Dermis blood vessel endothelial cell (primary cell): ENCODE data around the gene ATAD3B. TPM values are rescaled to one million over a fixed set of nuclear protein-coding genes. Genes with fewer than 3 reads are reported as not detected.
"Not testable (repeated sequence)": the region's sequence is repeated elsewhere in the genome, so short reads cannot be mapped to it uniquely, and the experiment has no call there.

Source experiments
- DNase-seq: peaks from one replicate; pipeline ENCODE4 v3.0.0; 2010
- total RNA-seq: library from RNA; depleted of rRNA; stranded (reverse); fragments of >200 nt; gene quantifications from 2 replicates; pipeline ENCODE4 v1.2.3, GENCODE V29; 2014

Gene ATAD3B
- total RNA-seq: 15.0 and 21.7 TPM in 2 replicates

GRCh38 chr1:1471389-1472052 is at the start of gene ATAD3B:
TSS of gene ATAD3B (plus strand) at chr1:1471765. CDS start at chr1:1471885, 120 bp downstream.
- peak; percentile 96 for DNase-seq

DNA sequence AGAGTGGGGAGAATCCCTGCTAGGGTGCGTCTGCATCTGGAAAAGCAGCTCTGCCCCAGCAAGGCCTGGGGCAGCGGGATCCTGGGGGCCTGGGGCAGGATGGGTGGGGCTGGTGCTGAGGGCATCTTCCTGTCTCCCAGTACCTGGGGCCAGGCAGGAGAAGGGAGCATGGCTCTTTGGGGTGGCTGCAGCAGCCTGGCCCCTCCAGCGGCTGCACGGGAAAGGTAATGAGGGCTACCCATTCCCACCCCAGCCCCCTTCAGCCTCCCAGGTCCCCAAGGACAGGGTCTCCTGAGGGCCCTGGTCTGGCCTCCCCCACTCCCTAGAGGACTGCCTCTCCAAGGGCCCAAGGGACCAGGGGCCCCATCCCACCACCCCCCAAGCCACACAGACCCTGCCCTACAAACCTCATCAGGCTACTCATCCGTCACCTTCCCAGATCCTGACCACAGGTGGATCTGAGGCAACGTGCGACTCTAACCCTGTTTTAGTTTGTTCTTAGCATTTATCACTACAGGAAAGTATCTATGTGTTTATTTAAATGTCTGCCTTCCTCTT is 49.6 kb upstream of the ATAD3B start:
- no peak for DNase-seq

DNA sequence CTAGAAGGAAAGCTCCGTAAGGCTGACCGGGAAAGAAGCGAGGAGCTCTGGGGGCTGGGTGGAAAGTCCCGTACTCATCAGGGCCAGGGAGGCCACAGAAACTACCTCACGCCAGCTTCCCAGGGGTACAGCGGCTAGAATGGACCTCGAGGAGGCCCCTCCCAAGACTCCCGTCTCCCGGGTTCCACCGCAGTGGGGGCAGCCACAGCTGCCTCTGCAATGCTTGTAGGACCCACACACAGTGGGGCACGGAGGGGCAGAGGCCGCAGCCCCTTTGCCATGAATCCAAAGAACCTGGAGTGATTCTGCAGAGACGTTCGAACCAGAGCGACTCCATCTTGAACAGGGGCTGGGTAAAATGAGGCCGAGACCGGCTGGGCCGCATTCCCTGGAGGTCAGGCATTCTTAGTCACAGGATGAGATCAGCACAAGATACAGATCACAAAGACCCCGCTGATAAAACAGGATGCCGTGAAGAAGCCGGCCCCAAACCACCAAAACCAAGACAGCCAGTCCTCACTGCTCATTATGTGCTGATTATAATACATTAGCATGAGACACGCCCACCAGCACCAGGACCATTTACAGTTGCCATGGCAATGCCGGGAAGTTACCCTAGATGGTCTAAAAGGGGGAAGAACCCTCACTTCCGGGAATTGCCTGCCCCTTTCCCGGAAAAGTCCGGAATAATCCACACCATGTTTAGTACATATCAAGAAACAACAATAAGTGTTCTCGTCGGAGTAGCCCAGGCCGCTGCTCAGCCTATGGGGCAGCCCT is 48.9 kb upstream of the ATAD3B start:
- peak; percentile 21 for DNase-seq

DNA sequence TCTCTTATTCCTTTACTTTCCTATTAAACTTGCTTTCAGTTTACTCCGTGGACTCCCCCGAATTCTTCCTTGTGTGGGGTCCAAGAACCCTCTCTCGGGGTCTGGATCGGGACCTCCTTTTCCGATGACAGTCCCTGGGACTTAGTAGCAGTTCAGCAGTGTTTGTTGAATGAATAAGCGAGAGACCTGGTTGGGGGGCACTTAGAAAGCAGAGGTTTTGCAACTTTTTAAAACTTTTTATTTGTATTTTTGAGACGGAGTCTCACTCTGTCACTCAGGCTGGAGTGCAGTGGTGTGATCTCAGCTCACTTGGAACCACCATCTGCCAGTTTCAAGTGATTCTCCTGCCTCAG is 48.3 kb upstream of the ATAD3B start:
- DNase-seq: no peak

GRCh38 chr1:1424707-1425106 is 46.9 kb upstream of the ATAD3B start:
- no peak for DNase-seq

GRCh38 chr1:1425426-1425752 is 46.2 kb upstream of the ATAD3B start:
- DNase-seq: no peak

GRCh38 chr1:1425753-1426495 is 45.6 kb upstream of the ATAD3B start:
- no peak for DNase-seq

GRCh38 chr1:1426496-1427105 is 45.0 kb upstream of the ATAD3B start:
- no peak for DNase-seq

GRCh38 chr1:1427106-1427819 is 44.3 kb upstream of the ATAD3B start:
- peak; percentile 25 for DNase-seq

DNA sequence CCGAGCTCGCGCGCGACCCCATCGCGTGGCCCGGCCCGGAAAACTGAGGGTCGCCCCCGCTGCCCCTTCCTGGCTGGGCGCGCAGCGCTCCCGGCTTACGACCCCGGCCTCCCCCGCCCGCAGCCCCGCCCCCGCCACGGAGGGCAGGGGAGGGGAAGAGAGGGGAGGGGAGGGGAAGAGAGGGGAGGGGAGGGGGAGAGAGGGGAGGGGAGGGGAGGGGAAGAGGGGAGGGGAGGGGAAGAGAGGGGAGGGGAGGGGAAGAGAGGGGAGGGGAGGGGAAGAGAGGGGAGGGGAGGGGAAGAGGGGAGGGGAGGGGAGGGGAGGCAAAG is 43.8 kb upstream of the ATAD3B start:
- DNase-seq: no peak

DNA sequence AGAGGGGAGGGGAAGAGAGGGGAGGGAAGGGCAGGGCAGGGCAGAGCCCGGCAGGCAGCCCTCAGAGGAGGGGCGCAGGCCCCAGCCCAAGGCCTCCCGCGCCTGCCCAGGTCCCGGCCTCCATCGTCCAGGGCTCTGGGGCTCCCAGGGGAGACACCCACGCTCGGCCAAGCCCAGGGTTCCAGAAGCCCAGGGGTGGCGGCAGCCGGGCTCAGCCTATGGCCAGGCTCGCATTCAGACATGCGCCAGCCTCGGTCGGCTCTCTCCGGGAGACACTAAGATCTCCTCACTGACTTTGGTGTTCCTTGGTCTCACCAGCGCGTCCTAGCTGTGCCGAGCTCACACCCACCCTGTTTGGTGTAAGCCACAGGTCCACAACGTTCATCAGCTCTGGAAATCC is 43.4 kb upstream of the ATAD3B start:
- no peak for DNase-seq

GRCh38 chr1:1428967-1429366 is 42.6 kb upstream of the ATAD3B start:
- not testable (repeated sequence) for DNase-seq

GRCh38 chr1:1429671-1430073 is 41.9 kb upstream of the ATAD3B start:
- DNase-seq: peak; percentile 46

DNA sequence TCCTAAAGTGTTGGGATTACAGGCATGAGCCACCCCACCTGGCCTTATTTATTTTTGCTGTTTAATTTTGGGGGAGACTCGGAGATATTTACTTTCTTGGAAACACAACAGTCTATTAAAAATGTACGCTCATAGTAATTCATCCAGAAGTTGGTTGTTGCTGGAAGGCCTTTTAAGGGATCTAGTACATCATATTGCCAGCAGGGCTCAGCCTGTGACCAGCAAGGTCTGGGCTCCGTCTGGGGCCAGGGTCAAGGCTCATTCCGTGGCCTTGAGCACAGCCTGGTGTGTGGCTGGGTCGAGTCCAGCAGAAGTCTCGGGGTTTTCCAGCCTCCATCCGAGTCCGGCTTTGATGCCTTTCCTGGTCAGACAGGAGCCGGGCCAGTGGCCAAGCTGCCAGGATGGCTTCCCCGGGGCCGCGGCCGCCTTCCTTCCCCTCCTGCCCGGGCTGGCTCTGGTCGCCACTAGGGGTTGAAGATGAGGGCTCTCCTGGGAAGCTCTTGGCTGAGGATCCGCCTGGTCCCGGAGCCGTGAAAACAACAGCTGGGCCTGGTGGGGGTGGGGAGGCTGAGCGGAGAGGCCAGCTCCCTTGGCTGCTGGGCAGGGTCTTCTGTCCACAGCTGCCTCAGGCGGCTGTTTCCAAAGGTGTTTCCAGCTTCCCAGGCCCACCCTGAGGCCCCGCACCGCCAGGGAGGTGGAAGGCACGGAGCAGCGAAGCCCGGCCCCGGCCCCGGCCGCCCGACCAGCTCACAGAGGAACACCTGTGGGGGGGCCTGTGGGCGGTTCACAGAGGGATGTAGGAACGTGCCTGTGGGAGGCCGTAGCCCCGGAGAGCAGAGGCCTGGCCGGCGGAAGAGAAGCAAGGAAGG is 41.2 kb upstream of the ATAD3B start:
- peak; percentile 88 for DNase-seq

DNA sequence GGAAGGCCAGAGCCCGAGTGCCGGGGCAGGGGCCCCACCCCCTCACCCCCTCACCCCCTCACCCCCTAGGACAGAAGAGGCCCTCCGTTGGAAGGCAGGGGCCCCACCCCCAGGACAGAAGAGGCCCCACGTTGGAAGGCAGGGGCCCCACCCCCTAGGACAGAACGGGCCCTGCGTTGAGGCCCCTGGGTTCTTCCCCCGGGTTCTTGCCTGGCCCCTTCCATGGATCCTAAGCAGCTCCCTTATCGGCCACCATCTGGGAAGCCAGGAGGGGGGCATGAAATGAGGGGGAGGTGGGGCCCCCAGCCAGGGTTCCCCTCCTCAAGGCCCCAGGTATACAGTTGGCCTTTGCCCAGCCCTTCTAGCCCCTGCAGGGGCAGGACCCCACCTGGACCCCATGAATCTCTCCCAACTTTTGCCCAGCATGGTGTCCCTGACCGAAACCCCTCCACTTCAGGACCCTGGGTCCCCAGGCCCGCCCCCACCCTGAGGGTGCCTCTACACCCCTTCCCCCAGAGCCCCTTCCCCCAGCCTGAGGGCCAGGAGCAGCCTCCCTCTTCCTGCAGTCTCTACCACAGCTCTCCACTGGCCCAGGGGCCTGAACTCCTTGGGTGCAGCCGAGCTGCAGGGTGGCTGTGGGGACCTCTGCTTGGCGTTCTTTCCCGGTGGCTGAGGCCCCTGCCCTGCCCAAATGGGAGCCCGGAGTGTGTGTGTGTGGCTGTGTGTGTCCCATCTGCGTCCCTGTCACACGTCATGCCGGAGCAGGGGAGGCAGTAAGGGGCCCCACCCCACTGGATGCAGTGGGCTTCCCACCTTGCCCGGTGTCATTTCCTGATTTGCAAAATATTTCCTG is 40.3 kb upstream of the ATAD3B start:
- no peak for DNase-seq

- DNase-seq: no peak
Observed at GRCh38 chr1:1431845-1432273, 39.7 kb upstream of the ATAD3B start.

DNA sequence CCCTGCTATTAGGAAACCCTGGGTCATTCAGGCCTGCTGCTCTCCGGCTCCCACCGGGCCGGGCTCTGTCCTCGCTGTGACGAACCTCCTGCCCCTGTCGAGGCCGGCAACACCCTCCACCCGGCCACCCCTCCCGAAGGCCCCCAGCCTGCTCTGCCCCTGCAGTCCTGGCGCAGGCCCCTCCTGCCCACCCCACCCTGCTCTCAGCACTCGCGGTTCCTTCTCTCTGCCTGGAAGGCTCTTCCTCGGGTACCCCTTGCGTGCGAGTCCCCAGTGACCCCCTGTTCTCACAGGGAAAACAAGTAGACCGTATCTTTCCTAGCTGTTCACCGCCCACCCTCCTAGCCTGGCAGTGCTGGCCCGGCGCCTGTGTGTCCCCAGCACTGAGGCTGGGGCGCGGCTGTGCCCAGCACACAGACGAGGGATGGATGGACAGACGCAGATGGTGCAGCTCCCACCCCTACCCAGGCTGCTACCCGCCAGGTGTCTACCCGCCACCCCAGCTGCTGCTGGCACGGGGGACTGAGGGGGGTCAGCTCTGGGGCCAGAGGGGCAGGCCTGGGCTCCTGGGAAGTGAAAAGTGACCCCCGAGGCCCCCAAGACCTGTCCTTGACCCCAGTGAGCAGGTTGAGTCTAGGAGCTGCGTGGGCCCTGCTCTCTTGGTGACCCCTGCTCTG is 39.2 kb upstream of the ATAD3B start:
- no peak for DNase-seq

DNA sequence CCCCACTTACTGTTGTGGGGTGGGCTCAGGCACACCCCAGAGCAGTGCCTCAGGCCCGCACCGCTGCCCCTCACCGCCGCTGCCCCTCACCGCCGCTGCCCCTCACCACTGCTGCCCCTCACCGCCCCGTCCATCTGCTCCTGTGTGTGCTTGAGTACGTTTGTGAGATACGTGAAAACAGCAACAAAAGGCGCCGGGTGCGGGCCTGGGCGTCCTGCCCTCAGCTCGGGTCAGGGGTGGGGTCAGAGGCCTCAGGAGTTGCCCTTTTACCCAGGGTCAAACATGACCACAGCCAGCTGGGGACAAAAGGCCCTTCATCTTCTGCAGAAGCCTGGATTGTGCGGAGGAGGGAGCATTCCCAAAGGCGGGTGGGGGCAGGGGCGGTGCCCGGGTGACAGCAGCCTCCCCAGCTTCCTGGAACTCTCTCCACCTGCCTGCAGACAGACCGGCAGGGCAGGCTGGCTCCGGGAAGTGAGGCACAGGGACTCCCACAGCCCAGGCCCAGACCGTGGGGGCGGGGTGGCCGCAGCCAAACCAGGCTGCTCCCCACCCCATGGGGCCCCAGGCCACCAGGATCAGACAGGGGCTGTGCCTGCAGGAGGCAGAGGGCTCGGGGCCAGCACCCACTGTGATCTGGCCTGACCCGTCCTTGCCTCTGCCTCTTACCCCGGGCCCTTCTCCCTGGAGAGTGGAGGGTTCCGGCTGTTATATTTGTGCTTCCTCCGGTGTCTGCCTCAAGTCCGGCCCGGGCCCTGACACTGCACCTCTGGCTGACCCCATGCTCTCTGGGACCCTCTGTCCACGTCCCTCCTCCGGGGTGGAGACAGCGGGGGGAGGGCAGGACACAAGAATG is 38.4 kb upstream of the ATAD3B start:
- no peak for DNase-seq

DNA sequence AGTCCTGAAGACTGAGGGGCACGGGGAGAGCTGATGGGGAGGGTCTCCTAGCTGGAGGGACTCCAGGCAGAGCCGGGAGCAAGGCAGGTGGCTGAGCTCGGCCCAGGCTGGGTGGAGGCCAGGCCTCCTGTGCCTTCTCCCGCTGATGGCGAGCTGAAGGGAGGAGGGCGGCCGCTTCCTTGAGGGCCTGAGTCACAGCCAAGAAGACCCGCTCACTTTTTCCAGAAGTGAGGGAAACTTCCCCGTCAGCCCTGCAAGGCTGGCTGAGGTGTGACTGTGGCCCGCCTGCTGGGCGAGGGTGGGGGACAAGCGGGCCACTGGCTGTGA is 37.8 kb upstream of the ATAD3B start:
- DNase-seq: peak; percentile 75
